Activated CD4-positive, alpha-beta T cell treated with anti-CD3 and anti-CD28 coated beads, Interleukin-10, Interleukin-2, amounts not matched to agents 100 ng/mL and 50 ng/mL, durations not matched to agents 16 hours and 8 hours (primary cell): ENCODE results near the gene MAGI1.
A peak's percentile ranks its signal among the peaks of the same experiment; 100 is the strongest.

Source experiments
- DNase-seq: peaks from one replicate; pipeline ENCODE4 v3.0.0-alpha.2; 2020

MAGI1 gene

DNA sequence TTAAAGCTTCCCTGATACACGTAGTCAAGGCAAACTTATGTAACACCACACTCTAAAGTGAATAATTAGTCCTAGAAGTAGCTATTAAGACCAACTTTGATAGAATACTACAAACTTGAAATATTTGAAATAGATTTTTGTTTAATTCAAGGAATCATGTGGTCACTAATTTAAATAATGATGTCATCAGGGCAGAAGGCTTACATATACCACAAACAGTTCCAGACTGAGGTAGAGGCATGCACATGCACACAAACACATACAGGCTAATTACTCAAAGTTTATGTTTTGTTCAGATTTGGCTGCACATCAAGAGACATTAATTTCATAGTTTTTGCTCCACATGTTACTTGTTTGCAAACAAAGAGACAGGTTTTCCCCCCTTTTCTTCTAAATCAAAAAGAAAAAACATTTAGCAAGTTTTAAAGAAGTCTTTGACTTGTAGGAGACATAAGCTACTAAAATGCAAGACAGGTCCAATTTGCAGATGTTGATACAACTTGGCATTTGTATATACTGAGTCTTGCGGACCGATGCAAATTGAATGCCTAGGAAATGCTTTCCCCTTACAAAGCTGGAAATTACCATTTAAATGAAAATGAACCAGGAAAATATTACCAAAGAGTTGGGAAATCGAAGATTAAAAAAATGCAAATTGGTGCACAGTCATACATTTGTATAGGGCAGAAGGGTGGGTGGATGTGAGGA, 594.8 kb downstream of the MAGI1 start:
- DNase-seq: no peak

DNA sequence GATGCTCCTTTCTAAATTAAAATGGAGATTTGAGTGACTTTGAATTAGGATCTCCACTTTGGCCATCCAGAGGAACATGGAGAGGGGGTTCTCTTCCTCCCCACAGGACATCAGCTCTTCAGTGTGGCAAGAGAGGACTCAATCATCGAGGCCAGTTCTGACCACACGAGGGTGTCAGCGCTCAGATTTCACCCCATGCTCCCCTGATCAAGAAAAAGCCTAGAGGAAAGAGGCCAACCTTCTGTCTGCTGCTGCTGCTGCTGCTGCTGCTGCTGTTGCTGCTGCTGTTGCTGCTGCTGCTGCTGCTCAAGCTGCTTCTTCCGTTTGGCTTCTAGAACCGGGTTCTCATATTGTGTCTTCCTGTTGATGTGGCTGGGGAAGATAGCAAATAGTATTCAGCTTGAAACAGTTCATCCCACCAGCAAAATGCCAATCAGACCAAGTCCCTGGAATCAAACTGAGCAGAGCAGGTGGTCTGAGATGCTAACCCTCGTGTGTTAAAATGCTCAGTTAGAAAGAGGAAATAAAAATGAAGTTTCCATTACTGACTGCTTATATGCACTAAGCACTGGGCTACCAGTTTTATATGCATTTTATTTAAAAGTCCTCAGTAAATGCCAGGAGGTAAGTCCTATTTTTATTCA, 599.0 kb downstream of the MAGI1 start:
- DNase-seq: no peak

DNA sequence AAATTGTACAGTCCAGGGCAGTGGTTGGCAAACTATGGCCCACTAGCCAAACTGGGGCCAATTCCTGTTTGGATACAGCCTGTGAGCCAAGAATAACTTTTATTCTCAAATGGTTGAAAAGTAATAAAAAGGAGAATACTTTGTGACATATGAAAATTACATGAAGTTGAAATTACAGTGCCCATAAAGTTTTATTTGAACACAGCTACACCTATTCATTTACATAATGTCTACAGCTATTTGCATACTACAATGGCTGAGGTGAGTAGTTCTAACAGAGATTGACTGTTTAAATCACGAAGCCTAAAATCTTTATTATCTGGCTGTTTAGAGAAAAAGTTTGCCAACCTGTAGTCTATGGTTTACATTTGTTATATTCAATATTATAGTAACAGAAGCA, 600.1 kb downstream of the MAGI1 start:
- no peak for DNase-seq

- DNase-seq: no peak
Observed at GRCh38 chr3:65438096-65438495, 600.6 kb downstream of the MAGI1 start.

DNA sequence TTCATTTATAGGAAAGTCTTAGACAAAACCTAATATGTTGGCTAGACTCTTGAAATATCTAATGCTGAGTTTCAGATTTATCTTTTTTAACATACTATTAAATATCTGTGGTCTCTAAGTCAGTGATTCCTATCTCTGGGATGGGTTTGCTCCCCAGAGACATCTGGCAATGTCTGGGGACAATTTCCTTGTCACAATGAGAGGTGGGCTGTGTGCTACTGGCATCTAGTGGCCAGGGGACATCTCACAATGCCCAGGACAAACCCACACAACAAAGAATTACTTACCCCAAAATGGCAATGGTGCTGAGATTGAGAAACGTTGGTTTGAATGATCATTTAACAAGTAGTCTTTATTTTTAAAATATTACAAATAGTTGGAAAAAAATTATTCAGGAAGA, 602.1 kb downstream of the MAGI1 start:
- DNase-seq: peak; percentile 0

GRCh38 chr3:65433480-65433879, 605.2 kb downstream of the MAGI1 start:
- no peak for DNase-seq

DNA sequence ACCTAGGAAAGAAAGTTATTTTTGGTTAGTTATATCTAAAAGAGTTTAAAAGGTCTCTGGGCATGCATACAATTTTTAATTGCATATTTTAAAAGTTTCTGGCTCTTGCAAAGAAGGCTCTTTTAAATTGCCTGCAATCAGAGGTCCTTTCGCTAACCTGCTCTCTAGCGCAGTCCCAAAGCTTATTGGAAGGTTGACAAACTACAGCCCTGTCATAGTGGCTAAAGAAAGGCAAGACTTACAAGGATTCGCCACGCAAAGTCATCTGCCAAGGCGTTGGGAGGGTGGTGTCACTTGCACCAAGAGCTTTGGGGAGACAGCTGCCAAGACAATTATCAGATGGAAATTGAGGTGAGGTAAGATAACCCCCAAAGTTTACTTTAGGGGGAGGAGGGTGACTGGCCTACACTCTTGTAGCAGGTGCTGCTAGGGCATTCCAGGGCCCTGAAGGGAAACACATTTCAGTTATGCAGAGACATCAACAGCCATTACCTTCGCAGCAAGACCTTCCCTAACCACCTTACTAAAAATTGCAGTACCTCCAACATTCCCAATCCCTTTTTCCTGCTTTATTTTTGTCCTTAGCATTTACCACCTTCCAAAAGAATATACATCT, 606.2 kb downstream of the MAGI1 start:
- no peak for DNase-seq

DNA sequence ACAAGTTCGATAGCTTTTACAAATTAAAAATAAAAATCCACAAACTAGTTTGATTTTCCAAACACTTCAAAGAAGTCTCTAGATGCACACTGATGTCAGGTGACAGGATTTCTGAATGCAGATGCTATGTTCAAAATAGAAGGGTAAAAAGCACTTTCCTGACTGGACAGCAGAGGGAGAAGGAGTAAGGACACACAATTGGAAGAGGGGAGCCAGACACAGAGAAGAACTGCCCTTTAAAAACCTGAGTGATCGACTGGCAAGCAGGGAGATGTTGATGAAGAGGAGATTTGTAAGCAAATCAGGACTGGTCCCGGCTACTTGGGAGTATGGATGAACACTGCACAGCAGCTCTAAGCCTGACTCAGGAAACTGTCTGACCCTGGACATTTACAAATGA, 612.8 kb downstream of the MAGI1 start:
- DNase-seq: no peak

DNA sequence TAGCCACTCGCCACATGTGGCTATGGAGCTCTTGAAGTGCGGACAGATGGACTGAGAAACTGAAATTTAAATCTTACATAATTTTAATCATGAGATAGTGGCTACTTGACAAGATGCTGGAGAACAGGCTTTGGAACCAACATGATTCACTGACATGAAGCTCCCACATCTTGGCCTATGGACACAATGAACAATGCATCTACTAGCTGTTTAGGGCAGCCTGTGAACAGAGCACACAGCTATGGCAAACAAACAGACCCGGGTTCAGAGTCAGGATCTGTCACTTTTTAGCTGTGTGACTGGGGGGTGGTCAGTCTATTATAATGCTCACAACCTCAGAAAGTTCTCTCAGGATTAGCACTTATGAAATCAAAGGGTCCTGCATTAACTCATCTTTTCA, 616.6 kb downstream of the MAGI1 start:
- DNase-seq: no peak

- no peak for DNase-seq
Observed at GRCh38 chr3:65419233-65419632, 619.5 kb downstream of the MAGI1 start.

GRCh38 chr3:65413891-65414290, 624.8 kb downstream of the MAGI1 start:
- no peak for DNase-seq

DNA sequence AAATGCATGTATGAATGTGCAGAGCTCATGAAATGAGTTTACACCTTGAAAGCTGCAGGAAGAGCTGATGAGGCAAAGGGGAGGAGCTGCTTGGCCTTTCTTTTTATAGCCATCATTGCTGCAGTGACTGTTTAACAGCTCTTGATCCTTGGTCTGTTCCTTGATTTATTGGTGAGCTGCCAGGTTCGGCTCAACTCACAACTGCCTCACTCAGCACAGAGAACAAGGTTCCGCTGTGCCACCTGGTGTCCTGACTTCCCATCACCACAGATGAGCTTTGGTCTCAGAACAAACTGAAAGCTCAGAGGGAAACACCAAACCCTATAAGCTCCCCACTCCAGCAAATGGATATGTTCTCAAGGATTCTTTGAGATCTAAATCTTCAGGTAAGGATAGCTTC, 626.1 kb downstream of the MAGI1 start:
- DNase-seq: no peak

- DNase-seq: no peak
Observed at GRCh38 chr3:65411367-65411766, 627.4 kb downstream of the MAGI1 start.

DNA sequence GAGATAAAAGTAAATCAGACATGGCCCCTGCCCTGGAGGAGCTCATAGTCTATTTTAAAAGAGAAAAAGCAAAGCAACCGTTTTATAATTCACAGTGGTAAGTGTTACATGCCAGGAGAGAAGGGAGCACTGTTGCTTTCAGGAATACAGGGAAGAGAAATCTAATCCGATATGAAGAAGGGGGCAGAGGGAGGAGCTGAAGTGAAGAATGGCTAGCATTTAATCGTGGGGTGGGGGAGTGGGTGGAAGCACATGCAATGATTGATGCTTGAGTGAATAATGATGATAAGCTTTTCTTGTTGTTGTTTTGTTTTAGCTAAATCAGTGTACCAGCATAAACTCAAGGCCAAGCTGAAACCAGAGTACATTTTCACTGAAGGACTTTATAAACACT, 629.5 kb downstream of the MAGI1 start:
- DNase-seq: no peak

- no peak for DNase-seq
Observed at GRCh38 chr3:65408531-65409175, 630.1 kb downstream of the MAGI1 start.

- no peak for DNase-seq
Observed at GRCh38 chr3:65406470-65406869, 632.2 kb downstream of the MAGI1 start.

- DNase-seq: no peak
Observed at GRCh38 chr3:65402597-65402996, 636.1 kb downstream of the MAGI1 start.

DNA sequence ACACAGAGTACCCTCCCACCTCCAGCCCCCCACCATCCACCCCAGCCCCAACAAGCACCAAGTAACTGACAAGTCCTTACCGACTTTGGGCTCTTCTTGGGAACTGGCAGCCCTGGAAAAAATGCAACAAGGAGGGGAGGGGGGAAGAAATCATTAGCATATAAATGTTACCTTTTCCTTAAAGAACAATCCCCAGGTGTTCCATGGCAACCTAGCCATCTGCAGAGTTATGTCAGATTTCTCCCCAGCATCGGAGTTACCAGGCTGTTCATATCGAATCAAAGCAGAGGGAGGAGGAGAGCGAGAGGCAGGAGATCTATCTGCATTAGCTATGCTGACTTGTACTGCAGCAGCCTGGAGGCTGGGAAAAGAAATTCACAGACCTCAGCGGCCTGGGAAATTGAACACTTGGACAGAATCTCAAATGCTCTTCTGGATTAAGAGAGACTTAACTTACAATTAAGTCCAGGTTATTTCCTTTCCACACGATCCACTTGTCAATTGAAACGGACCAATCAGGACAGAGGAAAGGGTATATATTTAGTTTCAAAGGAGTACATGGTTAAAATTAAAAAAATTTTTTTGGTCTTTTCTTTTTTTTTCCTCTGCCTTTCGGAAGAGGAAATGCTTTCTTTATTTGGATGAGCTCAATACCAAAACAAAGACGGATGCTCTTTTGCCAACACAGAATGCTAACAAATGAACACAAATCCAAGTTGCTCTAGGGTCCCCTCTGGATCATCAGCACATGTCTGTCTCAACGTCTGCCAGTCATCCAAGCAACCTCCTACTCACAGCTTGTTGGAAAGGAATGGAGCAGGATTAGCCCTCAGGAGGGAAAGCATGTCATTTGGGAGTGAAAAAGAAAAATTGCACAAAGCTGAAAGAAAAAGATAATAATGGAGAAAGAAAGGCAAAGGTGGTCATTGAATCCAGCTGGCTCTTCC, 637.1 kb downstream of the MAGI1 start:
- no peak for DNase-seq

- no peak for DNase-seq
Observed at GRCh38 chr3:65400899-65401298, 637.8 kb downstream of the MAGI1 start.

- DNase-seq: no peak
Observed at GRCh38 chr3:65398953-65399352, 639.8 kb downstream of the MAGI1 start.

DNA sequence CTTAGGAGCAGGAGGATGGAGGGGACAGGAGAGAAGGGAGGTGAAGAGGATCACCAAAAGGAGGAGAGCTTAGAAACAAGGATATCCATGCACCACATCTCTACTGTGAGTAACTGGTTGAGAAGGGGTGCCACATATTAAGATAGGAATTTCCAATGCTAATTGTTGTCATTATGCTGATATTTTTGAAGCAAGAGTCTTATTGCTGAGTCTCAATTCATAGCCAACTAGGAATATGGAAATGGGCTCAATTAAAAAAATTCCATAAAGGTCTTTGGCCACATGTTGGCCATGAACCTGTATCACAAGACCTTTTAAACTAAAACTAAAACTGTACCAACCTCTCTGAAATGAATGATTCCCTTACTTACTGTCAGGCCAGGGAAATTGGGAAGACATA, 642.6 kb downstream of the MAGI1 start:
- DNase-seq: no peak

DNA sequence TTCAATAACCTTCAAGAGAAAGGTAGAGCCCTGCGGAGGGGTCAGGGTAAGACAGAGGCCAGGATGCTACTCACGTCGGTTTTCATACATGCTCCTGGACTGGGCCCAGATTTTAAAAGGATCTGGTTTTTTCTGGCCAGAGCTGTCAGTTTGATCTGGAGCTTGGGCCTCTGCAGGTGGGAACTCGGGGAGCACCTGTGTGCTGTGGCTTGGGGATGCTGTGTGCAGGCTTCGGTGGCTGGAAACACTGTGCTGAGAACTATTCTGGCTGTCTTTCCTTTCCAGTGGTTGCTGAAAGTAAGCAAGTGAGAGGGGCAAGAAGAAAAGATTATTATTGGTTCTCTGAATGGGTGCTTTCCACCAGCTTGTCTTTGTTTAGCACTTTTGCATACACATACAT, 647.6 kb downstream of the MAGI1 start:
- DNase-seq: no peak

DNA sequence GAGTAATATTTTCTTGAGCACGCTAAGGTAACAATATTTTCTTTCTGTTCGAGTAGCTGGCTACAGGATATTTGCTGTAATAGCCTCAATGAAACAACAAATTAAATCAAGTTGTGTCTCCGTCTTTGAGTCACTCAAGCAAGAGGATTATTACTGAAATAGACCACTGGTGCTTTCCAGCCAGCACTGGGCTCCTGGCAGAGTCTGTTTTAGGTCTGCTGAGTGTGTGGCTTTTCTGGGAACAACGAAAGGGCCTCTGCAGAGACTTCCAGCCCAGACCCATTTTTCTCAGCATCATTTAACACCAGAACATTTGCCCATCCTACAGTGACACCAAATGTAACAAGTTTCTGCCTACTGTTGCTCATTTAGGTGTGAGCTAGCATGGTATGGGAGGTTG, 652.9 kb downstream of the MAGI1 start:
- no peak for DNase-seq
